Osteocyte (in vitro differentiated cells): Measurements from ENCODE around the gene HOXA1. TPM values are rescaled to one million over a fixed set of nuclear protein-coding genes. Genes with fewer than 3 reads are reported as not detected.

Source experiments
- DNase-seq: peaks from one replicate; pipeline ENCODE4 v3.0.0; 2021; ENCODE audit warnings: mixed read lengths; ENCODE audit not compliant: unreplicated experiment; ENCODE audit errors: extremely low spot score
- H3K27ac Mint-ChIP-seq: one replicate; pipeline ENCODE4 v1.8.0; 2021; ENCODE audit warnings: mild to moderate bottlenecking, mixed read lengths; ENCODE audit not compliant: unreplicated experiment
- H3K27me3 Mint-ChIP-seq: one replicate; pipeline ENCODE4 v1.8.0; 2021; ENCODE audit warnings: mixed read lengths; ENCODE audit not compliant: unreplicated experiment
- H3K36me3 Mint-ChIP-seq: one replicate; pipeline ENCODE4 v1.8.0; 2021; ENCODE audit warnings: mixed read lengths; ENCODE audit not compliant: unreplicated experiment
- H3K4me1 Mint-ChIP-seq: one replicate; pipeline ENCODE4 v1.8.0; 2021; ENCODE audit warnings: mixed read lengths; ENCODE audit not compliant: unreplicated experiment
- H3K4me3 Mint-ChIP-seq: one replicate; pipeline ENCODE4 v1.8.0; 2021; ENCODE audit warnings: mild to moderate bottlenecking, moderate library complexity, mixed read lengths; ENCODE audit not compliant: unreplicated experiment
- H3K9me3 Mint-ChIP-seq: one replicate; pipeline ENCODE4 v1.8.0; 2021; ENCODE audit warnings: mixed read lengths; ENCODE audit not compliant: unreplicated experiment
- CTCF ChIP-seq: fragments of 200-600 bp; sonication (generic); IDR thresholded peaks from 2 replicates; pipeline ENCODE4 v1.5.0; 2021; ENCODE audit warnings: antibody characterized with exemption, mild to moderate bottlenecking, moderate library complexity
- long read RNA-seq: library from polyadenylated mRNA; unstranded; transcript quantifications from one replicate; pipeline ENCODE4 v2.0.0, GENCODE V29; 2021
- total RNA-seq: library from RNA; stranded (reverse); gene quantifications from 2 replicates; pipeline ENCODE4 v1.2.1, GENCODE V29; 2021

The HOXA1 gene
- total RNA-seq, result not detected in 2 replicates
- long read RNA-seq, result 0 reads

- H3K27me3 Mint-ChIP-seq, result peaks cover 95% of the 10 kb centered on the region
- no peak for TF ChIP-seq CTCF
- H3K9me3 Mint-ChIP-seq, result no peaks in the 10 kb centered on the region
- H3K4me3 Mint-ChIP-seq, result peak within 1 kb of the TSS; percentile 72
- peaks cover 13% of the 10 kb centered on the region for H3K4me1 Mint-ChIP-seq
- no peak within 1 kb of the TSS for H3K27ac Mint-ChIP-seq
- no peaks in the 10 kb centered on the region for H3K36me3 Mint-ChIP-seq
- no peak for DNase-seq
These were observed at the start of gene HOXA1 for GRCh38 chr7:27095897-27096767. Gene HOXA1 (minus strand): TSS chr7:27096000. CDS start chr7:27095912, 88 bp downstream.

- no peak for TF ChIP-seq CTCF
- DNase-seq, result peak; percentile 80
- Mint-ChIP-seq H3K4me1 (peaks cover 5% of the 10 kb centered on the region), H3K27ac (no peak overlapping the region), H3K9me3 (no peaks in the 10 kb centered on the region), H3K36me3 (peaks cover 2% of the 10 kb centered on the region), H3K4me3 (no peak overlapping the region), H3K27me3 (peaks cover 86% of the 10 kb centered on the region)
These were observed 49.5 kb upstream of the HOXA1 start for GRCh38 chr7:27145165-27145913.

GRCh38 chr7:27144781-27145164, 49.0 kb upstream of the HOXA1 start:
- H3K27ac Mint-ChIP-seq, result no peak overlapping the region
- no peak for TF ChIP-seq CTCF
- H3K36me3 Mint-ChIP-seq, result peaks cover 2% of the 10 kb centered on the region
- H3K27me3 Mint-ChIP-seq, result peaks cover 86% of the 10 kb centered on the region
- no peak for DNase-seq
- no peak overlapping the region for H3K4me3 Mint-ChIP-seq
- no peaks in the 10 kb centered on the region for H3K9me3 Mint-ChIP-seq
- H3K4me1 Mint-ChIP-seq, result peaks cover 5% of the 10 kb centered on the region

GRCh38 chr7:27143950-27144780, 48.4 kb upstream of the HOXA1 start:
- H3K36me3 Mint-ChIP-seq, result peaks cover 2% of the 10 kb centered on the region
- H3K27ac Mint-ChIP-seq, result no peak overlapping the region
- no peak for DNase-seq
- TF ChIP-seq CTCF, result no peak
- no peaks in the 10 kb centered on the region for H3K9me3 Mint-ChIP-seq
- peaks cover 84% of the 10 kb centered on the region for H3K27me3 Mint-ChIP-seq
- no peak overlapping the region for H3K4me3 Mint-ChIP-seq
- peaks cover 8% of the 10 kb centered on the region for H3K4me1 Mint-ChIP-seq
